ENCODE data around the gene SPATA13.

The SPATA13 gene

DNA sequence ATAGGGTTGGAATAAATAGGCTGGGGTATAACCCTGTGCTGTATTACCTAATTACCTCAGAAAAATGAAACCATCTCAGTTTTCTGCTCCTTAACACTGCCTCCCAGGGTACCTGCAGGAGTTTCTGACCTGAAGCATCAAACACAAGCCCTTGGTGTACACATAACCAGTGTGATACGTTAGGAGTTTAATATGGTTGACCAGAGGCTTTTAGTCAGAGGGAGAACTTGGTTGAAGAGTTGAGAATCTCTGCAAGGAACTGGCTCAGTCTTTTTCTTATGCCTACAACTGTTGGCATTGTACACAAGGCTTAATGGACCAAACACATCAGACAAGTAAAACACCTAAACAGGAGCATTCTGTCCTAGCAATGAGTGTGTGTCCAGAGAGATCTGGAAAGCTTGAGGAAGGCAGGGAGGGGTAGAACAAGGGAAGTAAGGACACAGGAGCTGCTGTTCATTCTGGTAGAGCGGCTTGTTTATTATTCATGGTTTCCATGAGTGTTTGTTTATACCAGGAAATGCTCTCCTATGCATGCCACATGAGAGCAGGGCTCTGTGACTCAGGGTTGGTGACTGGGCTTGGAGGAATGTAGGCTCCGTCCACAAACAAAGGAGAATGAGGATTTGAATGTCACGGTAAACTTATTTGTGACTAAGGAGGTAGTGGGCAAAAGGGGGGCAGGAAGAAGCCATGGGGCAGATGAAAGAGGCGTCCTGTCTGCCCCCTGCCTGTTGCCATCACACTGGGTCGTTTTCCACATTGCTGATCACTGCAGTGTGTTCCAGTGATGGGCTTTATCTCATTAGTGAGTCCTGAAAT, 11.9 kb upstream of the SPATA13 start:
- Mint-ChIP-seq H3K27ac (peak overlapping the region; percentile 34), H3K36me3 (ENCODE audit: low read depth) (no peaks in the 10 kb centered on the region), H3K27me3 (ENCODE audit: low read depth, poor library complexity) (peaks cover 18% of the 10 kb centered on the region), H3K4me1 (peaks cover 26% of the 10 kb centered on the region), H3K4me3 (no peak overlapping the region), H3K9me3 (peaks cover 3% of the 10 kb centered on the region)
- TF ChIP-seq, protein P1, sequence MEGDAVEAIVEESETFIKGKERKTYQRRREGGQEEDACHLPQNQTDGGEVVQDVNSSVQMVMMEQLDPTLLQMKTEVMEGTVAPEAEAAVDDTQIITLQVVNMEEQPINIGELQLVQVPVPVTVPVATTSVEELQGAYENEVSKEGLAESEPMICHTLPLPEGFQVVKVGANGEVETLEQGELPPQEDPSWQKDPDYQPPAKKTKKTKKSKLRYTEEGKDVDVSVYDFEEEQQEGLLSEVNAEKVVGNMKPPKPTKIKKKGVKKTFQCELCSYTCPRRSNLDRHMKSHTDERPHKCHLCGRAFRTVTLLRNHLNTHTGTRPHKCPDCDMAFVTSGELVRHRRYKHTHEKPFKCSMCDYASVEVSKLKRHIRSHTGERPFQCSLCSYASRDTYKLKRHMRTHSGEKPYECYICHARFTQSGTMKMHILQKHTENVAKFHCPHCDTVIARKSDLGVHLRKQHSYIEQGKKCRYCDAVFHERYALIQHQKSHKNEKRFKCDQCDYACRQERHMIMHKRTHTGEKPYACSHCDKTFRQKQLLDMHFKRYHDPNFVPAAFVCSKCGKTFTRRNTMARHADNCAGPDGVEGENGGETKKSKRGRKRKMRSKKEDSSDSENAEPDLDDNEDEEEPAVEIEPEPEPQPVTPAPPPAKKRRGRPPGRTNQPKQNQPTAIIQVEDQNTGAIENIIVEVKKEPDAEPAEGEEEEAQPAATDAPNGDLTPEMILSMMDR (IDR thresholded peaks at IDR 0.05): no peak
- DNase-seq: no peak

- DNase-seq: no peak
- H3K27ac Mint-ChIP-seq: no peak overlapping the region
- no peak overlapping the region for H3K4me3 Mint-ChIP-seq
- TF ChIP-seq, protein P1 (IDR thresholded peaks at IDR 0.05): no peak
- peaks cover 3% of the 10 kb centered on the region for H3K9me3 Mint-ChIP-seq
- H3K27me3 Mint-ChIP-seq (ENCODE audit: low read depth, poor library complexity): peaks cover 18% of the 10 kb centered on the region
- no peaks in the 10 kb centered on the region for H3K36me3 Mint-ChIP-seq (ENCODE audit: low read depth)
- H3K4me1 Mint-ChIP-seq: peaks cover 26% of the 10 kb centered on the region
Measured at GRCh38 chr13:24149246-24150032, 11.1 kb upstream of the SPATA13 start.

- no peak overlapping the region for H3K27ac Mint-ChIP-seq
- H3K27me3 Mint-ChIP-seq (ENCODE audit: low read depth, poor library complexity): peaks cover 21% of the 10 kb centered on the region
- peaks cover 23% of the 10 kb centered on the region for H3K4me1 Mint-ChIP-seq
- DNase-seq: no peak
- H3K4me3 Mint-ChIP-seq: no peak overlapping the region
- peaks cover 3% of the 10 kb centered on the region for H3K9me3 Mint-ChIP-seq
- H3K36me3 Mint-ChIP-seq (ENCODE audit: low read depth): no peaks in the 10 kb centered on the region
- TF ChIP-seq, protein P1 (IDR thresholded peaks at IDR 0.05): no peak
Measured at GRCh38 chr13:24150572-24150971, 9.9 kb upstream of the SPATA13 start.

DNA sequence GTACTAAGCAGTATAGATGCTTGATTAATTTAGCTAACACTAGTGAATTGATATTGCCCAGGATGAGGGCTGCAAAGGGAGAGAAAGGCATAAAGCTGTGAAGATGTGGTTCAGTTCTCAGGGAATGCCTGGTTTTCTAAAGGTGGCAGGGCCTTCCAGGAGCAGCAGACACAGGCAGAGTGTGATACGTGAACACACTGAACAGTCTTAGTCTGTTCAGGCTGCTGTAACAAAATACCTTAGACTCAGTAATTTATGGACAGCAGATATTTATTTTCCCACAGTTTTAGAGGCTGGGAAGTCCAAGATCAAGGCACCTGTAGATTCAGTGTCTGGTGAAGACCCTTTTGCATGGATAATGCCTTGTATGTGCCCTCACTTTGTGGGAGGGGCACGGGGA, 8.7 kb upstream of the SPATA13 start:
- no peak overlapping the region for H3K4me3 Mint-ChIP-seq
- H3K36me3 Mint-ChIP-seq (ENCODE audit: low read depth): no peaks in the 10 kb centered on the region
- peaks cover 3% of the 10 kb centered on the region for H3K9me3 Mint-ChIP-seq
- DNase-seq: no peak
- TF ChIP-seq, protein P1 (IDR thresholded peaks at IDR 0.05): no peak
- H3K4me1 Mint-ChIP-seq: peaks cover 21% of the 10 kb centered on the region
- H3K27me3 Mint-ChIP-seq (ENCODE audit: low read depth, poor library complexity): peaks cover 21% of the 10 kb centered on the region
- H3K27ac Mint-ChIP-seq: no peak overlapping the region

DNA sequence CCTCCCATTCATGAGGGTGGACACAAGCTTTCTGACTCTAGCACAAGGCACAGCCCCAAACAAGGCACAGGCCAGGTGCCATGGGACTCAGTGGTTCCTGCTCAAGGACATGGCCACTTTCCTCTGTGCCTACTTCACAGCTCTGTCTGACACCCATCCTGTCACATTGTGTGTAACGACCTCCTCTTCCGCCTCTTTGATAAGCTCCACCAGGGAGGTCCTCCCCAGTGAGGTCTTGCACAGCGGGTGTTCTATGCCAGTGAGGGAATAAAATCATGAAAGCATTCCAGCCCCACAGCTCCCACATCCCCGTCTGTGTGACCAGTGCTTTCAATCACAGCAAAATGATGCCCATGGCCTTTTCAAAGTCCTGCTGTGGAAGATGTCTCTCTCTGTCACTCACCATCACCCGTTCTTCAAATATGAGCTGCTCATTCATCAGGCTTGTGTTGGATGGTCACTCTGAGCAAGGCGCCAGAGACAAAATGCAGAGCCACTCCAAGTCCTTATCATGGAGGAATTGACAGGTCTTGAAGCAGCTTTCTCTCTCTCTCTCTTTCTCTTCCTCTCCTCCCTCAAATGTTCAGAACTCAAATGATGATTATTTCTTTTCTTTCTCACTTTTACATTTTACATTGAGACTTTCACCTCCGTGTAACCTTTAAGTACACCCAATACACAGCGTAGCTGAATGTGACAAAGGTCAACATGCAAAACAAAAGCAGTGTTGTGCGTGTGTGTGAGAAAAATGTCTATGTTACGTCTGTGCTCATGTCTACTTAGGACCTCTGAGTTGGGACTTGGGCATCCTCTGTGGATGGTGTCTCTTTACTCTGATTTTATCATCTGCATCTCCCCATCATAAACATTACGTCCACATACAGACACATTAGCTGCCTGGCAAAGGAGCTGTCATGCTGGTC, 8.0 kb upstream of the SPATA13 start:
- no peaks in the 10 kb centered on the region for H3K36me3 Mint-ChIP-seq (ENCODE audit: low read depth)
- H3K27me3 Mint-ChIP-seq (ENCODE audit: low read depth, poor library complexity): peaks cover 19% of the 10 kb centered on the region
- H3K4me1 Mint-ChIP-seq: peaks cover 21% of the 10 kb centered on the region
- no peak for DNase-seq
- H3K27ac Mint-ChIP-seq: no peak overlapping the region
- TF ChIP-seq, protein P1 (IDR thresholded peaks at IDR 0.05): no peak
- no peak overlapping the region for H3K4me3 Mint-ChIP-seq
- H3K9me3 Mint-ChIP-seq: peaks cover 3% of the 10 kb centered on the region

All from nephron progenitor cell (in vitro differentiated cells).